Measurements from ENCODE around the gene PPP1CA.

The PPP1CA gene

GRCh38 chr11:67354075-67355022 lies 47.3 kb downstream of the PPP1CA start:
- peak in 2 of 51 donors; percentile 14 to 21 for DNase-seq

- peak; percentile 70 to 98 (median 95) for DNase-seq
These were observed 48.2 kb downstream of the PPP1CA start, which contains the start of gene POLD4 for GRCh38 chr11:67353317-67354074. Gene POLD4, minus strand, starts transcription at chr11:67353546. Its CDS starts 147 bp downstream, at chr11:67353399.

- peak in 1 of 51 donors; percentile 58 for DNase-seq
These were observed 48.9 kb downstream of the PPP1CA start for GRCh38 chr11:67352546-67353316.

- peak in 24 of 51 donors; percentile 9 to 67 (median 34) for DNase-seq
These were observed 50.2 kb downstream of the PPP1CA start for GRCh38 chr11:67351275-67352005.

GRCh38 chr11:67349928-67350465 lies 51.7 kb downstream of the PPP1CA start:
- DNase-seq = no peak

GRCh38 chr11:67349457-67349856 lies 52.2 kb downstream of the PPP1CA start:
- no peak for DNase-seq

GRCh38 chr11:67349036-67349435 lies 52.6 kb downstream of the PPP1CA start:
- no peak for DNase-seq
